ENCODE data around the gene INS. TPM values are rescaled to one million over a fixed set of nuclear protein-coding genes. Genes with fewer than 3 reads are reported as not detected.

INS gene
- total and polyA plus RNA-seq, 2 of the 4 experiments (the other 2 are of a cell fraction), result not detected

DNA sequence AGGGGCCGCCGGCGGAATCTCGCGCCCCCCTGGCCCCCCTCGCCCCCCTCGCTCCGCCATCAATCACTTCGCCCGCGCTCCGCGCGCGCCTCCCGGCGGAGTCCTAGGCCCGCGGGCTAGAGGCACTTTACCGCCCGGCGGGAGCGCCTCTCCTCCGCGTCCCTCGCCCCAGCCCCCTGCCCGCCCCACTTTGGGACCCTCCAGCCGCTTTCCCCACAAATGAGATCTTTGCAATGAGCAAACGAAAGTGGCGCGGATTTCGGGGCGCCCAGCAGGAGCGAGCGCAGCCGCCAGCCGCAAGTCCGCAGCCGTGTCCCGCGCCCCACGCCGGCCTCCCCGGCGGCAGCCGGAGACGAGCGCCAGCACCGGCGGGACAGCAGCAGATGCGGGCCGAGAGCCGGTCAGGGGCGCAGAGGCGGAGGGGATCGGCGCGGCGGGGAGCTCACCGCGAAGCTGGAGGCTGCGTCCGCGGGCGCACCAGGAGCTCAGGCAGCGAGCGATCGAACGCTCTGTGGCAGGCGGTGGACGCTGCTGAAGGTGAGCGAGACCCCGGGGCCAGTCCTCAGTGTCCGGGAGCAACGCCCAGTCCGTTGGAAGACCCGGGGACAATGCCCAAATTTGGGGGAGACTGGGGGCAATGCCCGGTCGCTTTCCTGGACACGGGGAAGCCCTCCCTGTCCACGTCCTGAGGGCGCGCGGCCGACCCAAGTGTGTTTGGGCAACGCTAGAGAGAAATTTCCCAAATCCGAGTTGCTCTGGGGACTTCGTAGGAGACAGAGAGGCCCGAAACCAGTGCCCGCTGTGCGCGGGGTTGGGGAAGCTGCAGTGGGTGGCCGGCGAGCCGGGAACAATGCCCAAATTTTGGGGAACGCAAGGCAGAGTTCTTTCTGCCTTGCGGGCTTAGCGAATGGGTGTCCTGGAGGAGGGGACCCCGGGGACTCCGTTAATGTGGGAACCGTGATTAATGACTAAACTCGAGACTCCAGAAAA is 20.3 kb downstream of the INS start:
- H3K9me3 ChIP-seq (ENCODE audit: control insufficient read depth, insufficient read depth, low read length), result no peaks in the 10 kb centered on the region
- intact Hi-C loops (cut with micrococcal nuclease) (no loop called here), dilution Hi-C loops (cut with HindIII; ENCODE audit: low sequenced_read_pairs, unreplicated experiment) (no loop called here), in situ Hi-C loops (cut with MboI; ENCODE audit: low sequenced_read_pairs) (no loop called here)
- no peak overlapping the region; the same call in 1 of the 2 replicates for H3K4me2 ChIP-seq (ENCODE audit: low read depth, low read length)
- H3K27ac ChIP-seq (ENCODE audit: insufficient read depth, low read length), result no peak overlapping the region
- peaks cover 29% of the 10 kb centered on the region for H4K20me1 ChIP-seq (ENCODE audit: insufficient read depth, low read length)
- no peak overlapping the region for H3K18ac ChIP-seq (ENCODE audit: low read depth, low read length)
- DNase-seq (no peak), ATAC-seq (ENCODE audit: low read depth) (no peak)
- ChIA-PET POLR2A (ENCODE audit: unreplicated experiment) (no interaction called here), CTCF (interaction anchor here (1.1 to 3.2 kb wide), 2 partner anchors 11 to 270 kb away, joined by 3 to 14 read pairs; no protein-coding TSS in a partner anchor)
- H4K8ac ChIP-seq (ENCODE audit: low read depth in 2 of 2, low read length in 2 of 2), result no peak overlapping the region
- H3K27me3 ChIP-seq (ENCODE audit: control insufficient read depth, insufficient read depth, low read length), result peaks cover 83% of the 10 kb centered on the region
- peaks cover 0 to 4% of the 10 kb centered on the region in 2 experiments; a peak in 1 of 4 replicates for H3K79me1 ChIP-seq (ENCODE audit: low read depth in 1 of 2, low read length in 2 of 2)
- H2BK120ac ChIP-seq (ENCODE audit: low read depth, low read length), result no peak overlapping the region
- H3K56ac ChIP-seq (ENCODE audit: extremely low read depth, insufficient read depth, low read length), result no peak overlapping the region
- H3K36me3 ChIP-seq (ENCODE audit: control insufficient read depth, insufficient read depth, low read length), result no peaks in the 10 kb centered on the region
- no peak overlapping the region for H3K4me3 ChIP-seq (ENCODE audit: insufficient read depth, low read depth, low read length)
- H4K5ac ChIP-seq (ENCODE audit: low read depth, low read length), result no peak overlapping the region
- H3K4me1 ChIP-seq (ENCODE audit: control insufficient read depth, insufficient read depth, low read length), result peaks cover 2% of the 10 kb centered on the region
- H2BK5ac ChIP-seq (ENCODE audit: low read depth, low read length, poor library complexity, severe bottlenecking), result no peak overlapping the region
- no peak overlapping the region for H2AK9ac ChIP-seq (replicated peaks; ENCODE audit: low read depth, low read length, poor library complexity)
- H2AFZ ChIP-seq (replicated peaks; ENCODE audit: low read length, poor library complexity), result no peak overlapping the region
- no peaks in the 10 kb centered on the region for H3K9me1 ChIP-seq (ENCODE audit: insufficient read depth, low read length)
- H3K4ac ChIP-seq (ENCODE audit: low read depth, low read length), result no peak overlapping the region
- no peak overlapping the region for H3K9ac ChIP-seq (ENCODE audit: low read depth, low read length)
- no peak overlapping the region for H2BK15ac ChIP-seq (ENCODE audit: low read depth, low read length)
- no peak overlapping the region for H2AK5ac ChIP-seq (ENCODE audit: low read depth, low read length)
- no peak overlapping the region for H3K14ac ChIP-seq (replicated peaks; ENCODE audit: low read depth, low read length)
- H3K23ac ChIP-seq (ENCODE audit: low read depth, low read length), result no peak overlapping the region
- 5% methylated on average over 38 of the region's 102 CpGs; no CpG with 5 or more reads in 1 of the 2 experiments for WGBS, 2 experiments (ENCODE audit: extremely low coverage in 2 of 2, insufficient read length in 1 of 2)
- no peak overlapping the region for H2BK20ac ChIP-seq (ENCODE audit: low read depth, low read length)
- no TSS peak for BruUV-seq (replicated peaks)
- H4K91ac ChIP-seq (ENCODE audit: insufficient read depth, low read depth, low read length), result no peak overlapping the region
- TF ChIP-seq RFX5 (IDR thresholded peaks at IDR 0.05; ENCODE audit: low read depth, low read length) (no peak), NFE2L2 (IDR thresholded peaks at IDR 0.05; ENCODE audit: low read depth, low read length) (no peak), BHLHE40 (IDR thresholded peaks at IDR 0.05; ENCODE audit: low read depth, low read length) (no peak), RAD21 (IDR thresholded peaks at IDR 0.05; ENCODE audit: low read length) (no peak), RCOR1 (IDR thresholded peaks at IDR 0.05; ENCODE audit: insufficient replicate concordance, low read length) (no peak), POLR2A (IDR thresholded peaks at IDR 0.05; ENCODE audit: low read depth, low read length) (no peak), MAFK (IDR thresholded peaks at IDR 0.05; ENCODE audit: low read depth, low read length) (no peak), FOS (IDR thresholded peaks at IDR 0.05; ENCODE audit: low read depth, low read length) (no peak), SMC3 (IDR thresholded peaks at IDR 0.05; ENCODE audit: low read depth, low read length) (no peak), MXI1 (IDR thresholded peaks at IDR 0.05; ENCODE audit: borderline replicate concordance, low read depth, low read length) (no peak), CHD1 (IDR thresholded peaks at IDR 0.05; ENCODE audit: low read depth, low read length) (no peak)
- TF ChIP-seq, protein P1, sequence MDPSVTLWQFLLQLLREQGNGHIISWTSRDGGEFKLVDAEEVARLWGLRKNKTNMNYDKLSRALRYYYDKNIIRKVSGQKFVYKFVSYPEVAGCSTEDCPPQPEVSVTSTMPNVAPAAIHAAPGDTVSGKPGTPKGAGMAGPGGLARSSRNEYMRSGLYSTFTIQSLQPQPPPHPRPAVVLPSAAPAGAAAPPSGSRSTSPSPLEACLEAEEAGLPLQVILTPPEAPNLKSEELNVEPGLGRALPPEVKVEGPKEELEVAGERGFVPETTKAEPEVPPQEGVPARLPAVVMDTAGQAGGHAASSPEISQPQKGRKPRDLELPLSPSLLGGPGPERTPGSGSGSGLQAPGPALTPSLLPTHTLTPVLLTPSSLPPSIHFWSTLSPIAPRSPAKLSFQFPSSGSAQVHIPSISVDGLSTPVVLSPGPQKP (IDR thresholded peaks at IDR 0.05; ENCODE audit: borderline replicate concordance, low read depth, low read length), result no peak
- TF ChIP-seq, protein P2, sequence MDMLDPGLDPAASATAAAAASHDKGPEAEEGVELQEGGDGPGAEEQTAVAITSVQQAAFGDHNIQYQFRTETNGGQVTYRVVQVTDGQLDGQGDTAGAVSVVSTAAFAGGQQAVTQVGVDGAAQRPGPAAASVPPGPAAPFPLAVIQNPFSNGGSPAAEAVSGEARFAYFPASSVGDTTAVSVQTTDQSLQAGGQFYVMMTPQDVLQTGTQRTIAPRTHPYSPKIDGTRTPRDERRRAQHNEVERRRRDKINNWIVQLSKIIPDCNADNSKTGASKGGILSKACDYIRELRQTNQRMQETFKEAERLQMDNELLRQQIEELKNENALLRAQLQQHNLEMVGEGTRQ (IDR thresholded peaks at IDR 0.05; ENCODE audit: low read depth, low read length), result no peak
- TF ChIP-seq, protein P3, sequence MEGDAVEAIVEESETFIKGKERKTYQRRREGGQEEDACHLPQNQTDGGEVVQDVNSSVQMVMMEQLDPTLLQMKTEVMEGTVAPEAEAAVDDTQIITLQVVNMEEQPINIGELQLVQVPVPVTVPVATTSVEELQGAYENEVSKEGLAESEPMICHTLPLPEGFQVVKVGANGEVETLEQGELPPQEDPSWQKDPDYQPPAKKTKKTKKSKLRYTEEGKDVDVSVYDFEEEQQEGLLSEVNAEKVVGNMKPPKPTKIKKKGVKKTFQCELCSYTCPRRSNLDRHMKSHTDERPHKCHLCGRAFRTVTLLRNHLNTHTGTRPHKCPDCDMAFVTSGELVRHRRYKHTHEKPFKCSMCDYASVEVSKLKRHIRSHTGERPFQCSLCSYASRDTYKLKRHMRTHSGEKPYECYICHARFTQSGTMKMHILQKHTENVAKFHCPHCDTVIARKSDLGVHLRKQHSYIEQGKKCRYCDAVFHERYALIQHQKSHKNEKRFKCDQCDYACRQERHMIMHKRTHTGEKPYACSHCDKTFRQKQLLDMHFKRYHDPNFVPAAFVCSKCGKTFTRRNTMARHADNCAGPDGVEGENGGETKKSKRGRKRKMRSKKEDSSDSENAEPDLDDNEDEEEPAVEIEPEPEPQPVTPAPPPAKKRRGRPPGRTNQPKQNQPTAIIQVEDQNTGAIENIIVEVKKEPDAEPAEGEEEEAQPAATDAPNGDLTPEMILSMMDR (conservative IDR thresholded peaks at IDR 0.05; ENCODE audit: low read depth, low read length), result no peak

All from IMR-90 (cell line).